HG02610 (cell line): ENCODE data around the gene CD209.
"Not testable (repeated sequence)": the region's sequence is repeated elsewhere in the genome, so short reads cannot be mapped to it uniquely, and the experiment has no call there.

ENCODE experiments used
- ATAC-seq: cut with Tn5 transposase; IDR thresholded peaks from one replicate; pipeline ENCODE4 v1.9.1; 2021; ENCODE audit warnings: mild to moderate bottlenecking, moderate library complexity; ENCODE audit not compliant: unreplicated experiment

Gene CD209

DNA sequence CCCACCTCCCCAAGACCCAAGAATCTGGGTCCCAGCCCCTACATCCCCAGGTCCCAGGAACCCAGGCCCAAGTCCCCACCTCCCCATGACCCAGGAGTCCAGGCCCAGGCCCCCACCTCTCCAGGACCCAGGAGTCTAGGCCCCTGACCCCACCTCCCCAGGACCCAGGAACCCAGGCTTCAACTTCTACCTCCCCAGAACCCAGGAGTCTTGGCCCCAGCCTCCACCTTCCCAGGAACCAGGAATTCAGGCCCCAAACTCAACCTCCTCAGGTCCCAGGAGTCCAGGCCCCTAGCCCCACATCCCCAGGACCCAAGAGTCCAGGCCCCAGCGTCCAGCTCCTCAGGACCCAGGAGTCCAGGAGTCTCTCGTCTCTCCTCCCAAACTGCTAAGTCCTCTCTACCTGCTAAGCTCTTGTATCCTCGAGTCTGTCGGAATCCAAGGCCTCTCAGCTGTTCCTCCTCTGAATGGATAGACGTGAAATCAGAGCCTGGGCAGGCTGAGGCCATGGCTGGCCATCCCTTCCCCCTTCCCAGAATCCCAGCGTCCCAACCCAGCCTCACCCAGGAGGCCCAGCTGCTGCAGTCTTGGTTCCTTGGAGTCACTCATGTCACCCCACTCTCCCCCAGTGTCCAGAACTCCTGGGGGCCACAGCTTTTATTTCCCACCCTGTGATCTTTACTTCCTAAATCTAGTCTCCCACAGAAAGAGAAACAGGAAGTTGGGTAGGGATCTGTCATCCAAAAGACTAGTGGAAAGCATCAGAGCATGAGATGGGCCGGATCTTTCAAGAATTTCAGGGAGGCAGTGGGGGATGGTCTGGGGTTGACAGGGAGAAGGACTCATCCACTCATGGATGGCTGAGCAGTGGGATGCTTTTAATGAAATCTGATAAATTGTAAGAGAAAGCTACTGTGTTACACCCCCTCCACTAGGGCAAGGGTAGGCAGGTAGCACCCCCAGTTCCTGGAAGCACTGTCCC, at the start of gene CD209:
CD209 (minus strand) TSS at position 632 of the 982 bp plus-strand sequence; CDS start at position 609, 23 bp downstream.
- no peak for ATAC-seq

- no peak for ATAC-seq
Measured at GRCh38 chr19:7795555-7796161, 48.3 kb upstream of the CD209 start.

- ATAC-seq = no peak
Measured at GRCh38 chr19:7793493-7793892, 46.2 kb upstream of the CD209 start.

DNA sequence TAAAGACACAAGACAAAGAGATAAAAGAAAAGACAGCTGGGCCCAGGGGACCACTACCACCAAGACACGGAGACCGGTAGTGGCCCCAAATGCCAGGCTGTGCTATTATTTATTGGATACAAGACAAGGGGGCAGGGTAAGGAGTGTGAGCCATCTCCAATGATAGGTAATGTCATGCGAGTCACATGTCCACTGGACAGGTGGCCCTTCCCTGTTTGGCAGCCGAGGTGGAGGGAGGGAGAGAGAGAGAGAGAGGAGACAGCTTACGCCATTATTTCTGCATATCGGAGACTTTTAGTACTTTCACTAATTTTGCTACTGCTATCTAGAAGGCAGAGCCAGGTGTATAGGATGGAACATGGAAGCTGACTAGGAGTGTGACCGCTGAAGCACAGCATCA, 45.4 kb upstream of the CD209 start:
- ATAC-seq = not testable (repeated sequence)

GRCh38 chr19:7792281-7792680, 44.9 kb upstream of the CD209 start:
- ATAC-seq = no peak

DNA sequence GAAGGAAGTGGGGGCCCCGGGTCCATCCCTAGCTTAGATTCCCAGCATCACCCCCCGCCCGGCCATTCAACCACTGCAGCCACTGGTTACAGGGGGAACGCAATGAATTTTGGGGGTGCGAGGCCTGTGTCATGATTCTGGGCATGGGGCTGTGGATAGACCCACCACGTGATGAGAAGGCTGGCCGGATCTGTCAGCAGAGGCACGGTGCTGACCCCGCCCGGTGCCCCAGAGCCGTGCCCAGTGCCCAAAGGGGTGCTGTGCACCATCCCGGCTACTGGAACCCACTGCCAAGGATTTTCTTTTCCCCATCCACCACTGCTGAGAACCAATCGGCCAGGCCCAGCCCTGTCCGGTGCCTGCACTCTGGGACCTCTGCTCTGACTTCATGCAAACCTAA, 43.1 kb upstream of the CD209 start:
- ATAC-seq = no peak

DNA sequence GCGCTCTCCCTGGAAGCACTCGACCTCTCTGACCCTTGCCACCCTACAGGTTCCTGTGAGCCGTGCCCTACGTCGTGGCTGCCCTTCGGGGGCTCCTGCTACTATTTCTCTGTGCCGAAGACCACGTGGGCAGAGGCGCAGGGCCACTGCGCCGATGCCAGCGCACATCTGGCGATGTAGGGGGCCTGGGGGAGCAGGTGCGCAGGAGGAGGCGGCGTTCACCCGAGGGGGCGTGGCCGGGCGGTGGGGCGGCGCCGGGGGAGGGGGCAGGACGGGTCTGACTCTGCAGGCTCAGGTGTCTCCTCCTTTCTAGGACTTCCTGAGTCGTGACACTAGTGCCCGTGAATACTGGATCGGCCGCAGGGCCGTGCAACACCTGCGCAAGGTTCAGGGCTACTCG, 42.1 kb upstream of the CD209 start:
- ATAC-seq = no peak

GRCh38 chr19:7788933-7789323, 41.6 kb upstream of the CD209 start:
- ATAC-seq = no peak

DNA sequence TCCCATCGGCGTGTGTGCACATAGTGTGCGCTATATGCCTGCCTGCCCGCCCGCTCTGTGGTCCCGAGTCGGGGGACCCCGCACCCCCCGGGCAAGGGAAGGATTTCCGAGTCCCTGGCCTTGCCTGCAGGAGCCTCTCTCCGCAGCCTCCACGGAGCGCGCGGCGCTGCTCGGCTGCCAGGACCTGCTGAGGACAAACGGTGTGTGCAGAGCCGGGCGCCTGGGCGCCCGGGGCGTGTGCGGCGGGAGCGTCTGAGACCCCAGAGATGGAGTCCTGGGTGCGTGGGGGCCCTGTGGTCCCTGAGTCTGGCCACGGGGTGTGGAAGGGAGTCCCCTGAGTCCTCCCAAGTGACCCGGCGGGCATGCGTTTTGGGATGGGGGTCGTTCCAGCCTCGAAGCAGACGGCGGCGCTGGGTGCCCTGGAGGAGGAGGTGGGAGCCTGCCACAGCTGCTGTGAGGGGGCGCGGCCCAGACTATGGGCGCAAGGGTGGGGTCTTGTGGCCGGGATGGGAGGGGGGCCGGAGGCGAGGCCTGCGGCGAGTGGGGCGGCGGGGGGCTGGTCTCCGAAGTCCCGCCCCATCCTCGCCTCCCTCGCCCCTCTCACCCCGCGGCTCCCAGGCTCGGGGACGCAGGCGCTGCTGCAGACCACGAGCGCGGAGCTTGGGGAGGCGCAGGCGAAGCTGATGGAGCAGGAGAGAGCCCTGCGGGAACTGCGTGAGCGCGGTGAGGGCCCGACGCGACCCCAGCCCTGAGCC, 41.0 kb upstream of the CD209 start:
- no peak for ATAC-seq

GRCh38 chr19:7787602-7788177, 40.4 kb upstream of the CD209 start:
- ATAC-seq = no peak

DNA sequence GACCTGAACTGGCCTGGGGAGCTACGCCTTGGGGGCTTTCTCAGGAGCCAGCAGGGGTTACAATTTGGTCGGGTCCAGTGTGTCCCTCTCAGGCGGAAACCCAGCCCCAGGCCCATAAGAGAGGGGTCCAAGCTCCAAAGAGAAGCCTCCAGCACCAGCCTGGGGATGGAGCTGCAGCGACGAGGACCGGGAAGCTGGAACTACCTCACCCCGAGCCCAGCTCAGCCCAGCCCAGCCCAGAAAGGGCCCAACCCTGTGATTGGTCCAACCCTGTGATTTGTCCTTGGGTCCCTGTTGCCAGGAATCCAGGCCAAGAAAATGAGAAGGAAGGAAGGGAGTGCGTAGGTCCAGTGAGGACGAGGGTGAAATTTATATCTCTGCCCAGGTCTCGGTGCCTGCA, 39.8 kb upstream of the CD209 start:
- no peak for ATAC-seq

GRCh38 chr19:7784856-7785255, 37.5 kb upstream of the CD209 start:
- ATAC-seq = no peak

- ATAC-seq = no peak
Measured at GRCh38 chr19:7783991-7784423, 36.7 kb upstream of the CD209 start.

- ATAC-seq = no peak
Measured at GRCh38 chr19:7781157-7781556, 33.8 kb upstream of the CD209 start.

- ATAC-seq = no peak
Measured at GRCh38 chr19:7779631-7780486, 32.5 kb upstream of the CD209 start.

DNA sequence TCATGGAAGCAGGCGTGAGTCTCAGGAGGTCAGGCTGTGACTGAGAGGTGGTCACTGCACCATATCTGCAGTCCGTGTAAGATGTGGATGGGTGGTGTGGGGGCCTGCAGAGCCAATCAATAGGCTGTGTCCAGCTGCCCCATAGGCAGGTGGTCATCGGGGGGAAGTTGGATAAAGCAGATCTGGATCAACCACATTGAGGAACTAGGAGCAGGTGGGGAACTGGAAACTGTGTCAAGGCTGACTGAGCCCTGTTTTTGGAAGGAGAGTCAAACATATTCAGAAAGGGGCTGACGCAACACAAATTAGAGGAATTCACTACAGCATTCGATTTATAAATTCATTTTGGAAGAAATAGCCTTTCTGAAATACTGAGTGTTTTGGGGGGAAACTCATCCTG, 30.7 kb upstream of the CD209 start:
- no peak for ATAC-seq

DNA sequence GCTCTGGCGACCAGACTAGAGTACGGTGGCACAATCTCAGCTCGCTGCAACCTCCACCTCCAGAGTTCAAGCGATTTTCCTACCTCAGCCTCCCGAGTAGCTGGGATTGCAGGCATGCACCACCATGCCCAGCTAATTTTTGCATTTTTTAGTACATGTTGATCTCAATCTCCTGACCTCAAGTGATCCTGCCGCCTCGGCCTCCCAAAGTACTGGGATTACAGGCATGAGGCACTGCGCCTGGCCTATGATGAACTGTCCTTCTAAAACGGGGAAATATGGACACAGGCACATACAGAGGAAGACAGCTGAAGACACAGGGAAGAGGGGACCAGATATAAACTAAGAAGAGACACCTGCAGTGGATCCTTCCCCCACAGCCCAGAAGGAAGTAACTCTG, 28.4 kb upstream of the CD209 start:
- ATAC-seq = no peak

- no peak for ATAC-seq
Measured at GRCh38 chr19:7773841-7774240, 26.5 kb upstream of the CD209 start.

- no peak for ATAC-seq
Measured at GRCh38 chr19:7772752-7773291, 25.5 kb upstream of the CD209 start.

DNA sequence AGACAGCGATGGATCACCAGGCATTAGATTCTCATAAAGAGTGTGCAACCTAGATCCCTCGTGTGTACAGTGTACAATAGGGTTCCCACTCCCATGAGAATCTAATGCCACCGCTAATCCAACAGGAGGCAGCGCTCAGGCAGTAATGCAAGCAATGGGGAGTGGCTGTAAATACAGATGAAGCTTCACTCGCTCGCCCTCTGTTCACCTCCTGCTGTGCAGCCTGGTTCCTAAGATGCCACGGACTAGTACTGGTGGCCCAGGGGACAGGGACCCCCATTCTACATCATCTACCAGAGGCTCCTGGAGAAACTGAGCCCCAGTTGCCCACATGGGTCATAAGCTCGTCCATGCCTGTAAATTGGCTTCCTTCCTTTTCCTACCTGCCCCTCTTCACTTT, 23.7 kb upstream of the CD209 start:
- ATAC-seq = no peak
